Kidney (tissue), 14 donors: ENCODE results near the gene WDR46. TPM values are rescaled to one million over a fixed set of nuclear protein-coding genes. Genes with fewer than 3 reads are reported as not detected.

ENCODE experiments used
- DNase-seq, 5 donors: peaks; one replicate each; pipeline ENCODE4 v3.0.0-alpha.2; 2013 to 2020
- FAIRE-seq: peaks from 2 replicates; lab custom pipeline; 2012; peaks lifted over from hg19 to GRCh38; lab: Jason Lieb, UNC
- H3K27ac ChIP-seq, 2 donors: one replicate each; pipeline ENCODE4 v1.7.0; 2013; ENCODE audit warnings: low read depth in 2 of 2, low read length in 2 of 2, inconsistent platforms in 1 of 2
- H3K27me3 ChIP-seq: one replicate; pipeline ENCODE4 v1.7.1; 2013; ENCODE audit warnings: low read length, inconsistent platforms; ENCODE audit not compliant: control insufficient read depth, insufficient read depth
- H3K36me3 ChIP-seq, 3 donors: one replicate each; pipeline versions ENCODE4 v1.7.0 to v1.7.1; 2013; ENCODE audit warnings: low read length in 3 of 3, control low read depth in 1 of 3, inconsistent platforms in 1 of 3; ENCODE audit not compliant: insufficient read depth in 3 of 3, control insufficient read depth in 2 of 3
- H3K4me1 ChIP-seq, 3 donors: one replicate each; pipeline versions ENCODE4 v1.7.0 to v1.7.1; 2013; ENCODE audit warnings: low read length in 3 of 3, inconsistent platforms in 1 of 3, low read depth in 1 of 3; ENCODE audit not compliant: control insufficient read depth in 2 of 3, insufficient read depth in 2 of 3
- H3K4me3 ChIP-seq, 3 donors: one replicate each; pipeline versions ENCODE4 v1.7.0 to v1.8.1; 2013; ENCODE audit warnings: low read length in 3 of 3, control low read depth in 1 of 3, inconsistent platforms in 1 of 3
- H3K9ac ChIP-seq, 3 donors: one replicate each; pipeline versions ENCODE4 v1.7.0 to v1.7.1; 2013; ENCODE audit warnings: low read length in 3 of 3, control low read depth in 1 of 3, inconsistent platforms in 1 of 3
- H3K9me3 ChIP-seq, 3 donors: one replicate each; pipeline versions ENCODE4 v1.7.0 to v1.7.1; 2013; ENCODE audit warnings: low read length in 3 of 3, control low read depth in 1 of 3, inconsistent platforms in 1 of 3; ENCODE audit not compliant: control insufficient read depth in 2 of 3, insufficient read depth in 1 of 3
- CTCF ChIP-seq: IDR thresholded peaks from 3 replicates; pipeline ENCODE4 v1.5.1; 2012; ENCODE audit warnings: mild to moderate bottlenecking, moderate library complexity, borderline replicate concordance; ENCODE audit not compliant: insufficient read depth; ENCODE audit errors: extremely low read depth
- intact Hi-C: fragments of 100-400 bp; cut with DNase I; formaldehyde crosslinking; loops from one replicate; pipeline ENCODE4 v1.11.1; 2022
- polyA plus RNA-seq: library from polyadenylated mRNA; stranded (reverse); fragments of 350-450 nt; fragmentation: Illumina TruSeq; extraction: RNeasy Lipid Tissue Mini Kit (QIAGEN cat#74804); gene quantifications from one replicate; pipeline ENCODE4 v1.2.3, GENCODE V29; 2014; ENCODE audit warnings: low read depth, low replicate concordance; ENCODE audit not compliant: insufficient read depth
- total RNA-seq: library from RNA; stranded (reverse); fragmentation: NEBNext Ultra II Directional; extraction: Animal tissue kit (Norgen Biotek cat#: 25700); gene quantifications from one replicate; pipeline ENCODE4 v1.2.1, GENCODE V29; 2021
- donor health status: control.
- donor health status: control.
- donor health status: control.
- donor health status: control.
- donor health status: control.
- donor health status: DM: yes; HTN: yes; CAD: no.
- donor health status: Normal renal cell carcinoma (clear cell type).

Gene WDR46
- total and polyA plus RNA-seq, 2 donors from 2014 or later = 40.3 to 46.5 TPM

GRCh38 chr6:33319939-33320314 lies 30.9 kb upstream of the WDR46 start:
- FAIRE-seq (no peak), DNase-seq (no peak)
- no peak overlapping the region for H3K9ac ChIP-seq
- intact Hi-C loops = no loop called here
- no peak overlapping the region for H3K4me3 ChIP-seq
- H3K9me3 ChIP-seq = no peaks in the 10 kb centered on the region
- no peak for TF ChIP-seq CTCF
- H3K36me3 ChIP-seq = peaks cover 5 to 17% (median 11%) of the 10 kb centered on the region in 3 donors
- peaks cover 0 to 34% (median 21%) of the 10 kb centered on the region in 3 donors for H3K4me1 ChIP-seq
- no peak overlapping the region for H3K27ac ChIP-seq
- no peaks in the 10 kb centered on the region for H3K27me3 ChIP-seq

- no peaks in the 10 kb centered on the region for H3K9me3 ChIP-seq
- FAIRE-seq (no peak), DNase-seq (no peak)
- intact Hi-C loops = no loop called here
- peaks cover 0 to 35% (median 13%) of the 10 kb centered on the region in 3 donors for H3K4me1 ChIP-seq
- H3K4me3 ChIP-seq = peak overlapping the region in 2 of 3 donors; percentile 57 to 77
- TF ChIP-seq CTCF = no peak
- H3K27me3 ChIP-seq = no peaks in the 10 kb centered on the region
- peak overlapping the region in 2 of 3 donors; percentile 30 to 58 for H3K9ac ChIP-seq
- H3K36me3 ChIP-seq = peaks cover 5 to 17% (median 11%) of the 10 kb centered on the region in 3 donors
- peak overlapping the region; percentile 45 to 52 for H3K27ac ChIP-seq
These were observed 29.5 kb upstream of the WDR46 start for GRCh38 chr6:33318426-33319073.

DNA sequence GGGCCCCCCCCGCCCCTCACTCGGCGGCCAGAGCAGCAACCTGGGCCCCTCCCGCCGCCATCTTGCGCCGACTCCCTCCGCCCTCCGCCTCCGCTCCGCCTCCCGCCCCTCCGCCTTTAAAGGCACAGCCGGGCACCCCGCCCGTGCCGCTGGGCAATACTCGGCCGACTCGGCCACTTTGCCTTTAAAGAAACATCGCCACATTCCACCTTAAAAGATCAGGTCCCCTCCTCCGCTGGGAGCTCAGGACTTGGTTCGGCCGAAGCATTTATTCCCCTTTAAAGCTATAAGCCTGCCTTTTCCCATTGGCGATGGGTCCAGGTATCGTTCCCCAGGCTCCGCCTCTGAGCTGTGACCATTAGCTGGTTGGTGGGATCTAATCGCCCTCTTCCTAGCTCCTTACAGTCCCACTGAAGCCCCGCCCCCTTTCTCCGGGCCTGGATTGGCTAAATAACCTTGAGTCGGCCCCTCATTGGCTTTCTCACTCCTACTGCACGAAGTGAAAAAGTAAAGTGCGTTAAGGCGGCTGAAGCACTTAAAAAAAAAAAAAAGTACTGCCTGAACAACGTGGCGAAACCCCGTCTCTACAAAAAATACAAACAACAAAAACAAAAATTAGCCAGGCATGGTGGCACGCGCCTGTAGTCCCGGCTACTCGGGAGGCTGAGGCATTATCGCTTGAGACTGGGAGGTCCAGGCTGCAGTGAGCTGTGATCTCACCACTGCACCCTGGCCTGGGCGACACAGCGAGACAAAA lies 28.8 kb upstream of the WDR46 start, which contains the start of gene ZBTB22:
ZBTB22 (minus strand) TSS at position 76 of the 757 bp plus-strand sequence. CDS start 828 bp downstream, outside the sequence.
- no peaks in the 10 kb centered on the region for H3K9me3 ChIP-seq
- peak within 1 kb of the TSS; percentile 61 to 89 (median 77) for H3K4me3 ChIP-seq
- TF ChIP-seq CTCF = peak; percentile 7
- H3K27me3 ChIP-seq = no peaks in the 10 kb centered on the region
- H3K9ac ChIP-seq = peak within 1 kb of the TSS in 2 of 3 donors; percentile 30 to 58
- FAIRE-seq (peak; percentile 98), DNase-seq (peak; percentile 99 to 100 (median 99))
- peaks cover 5 to 17% (median 11%) of the 10 kb centered on the region in 3 donors for H3K36me3 ChIP-seq
- H3K4me1 ChIP-seq = peaks cover 0 to 35% (median 12%) of the 10 kb centered on the region in 3 donors
- intact Hi-C loops = no loop called here
- peak within 1 kb of the TSS; percentile 45 to 54 for H3K27ac ChIP-seq
